8988T (cell line): ENCODE measurements around the gene MINDY1.

Source experiments
- DNase-seq: peaks from one replicate; pipeline ENCODE4 v3.0.0; 2011

The MINDY1 gene

DNA sequence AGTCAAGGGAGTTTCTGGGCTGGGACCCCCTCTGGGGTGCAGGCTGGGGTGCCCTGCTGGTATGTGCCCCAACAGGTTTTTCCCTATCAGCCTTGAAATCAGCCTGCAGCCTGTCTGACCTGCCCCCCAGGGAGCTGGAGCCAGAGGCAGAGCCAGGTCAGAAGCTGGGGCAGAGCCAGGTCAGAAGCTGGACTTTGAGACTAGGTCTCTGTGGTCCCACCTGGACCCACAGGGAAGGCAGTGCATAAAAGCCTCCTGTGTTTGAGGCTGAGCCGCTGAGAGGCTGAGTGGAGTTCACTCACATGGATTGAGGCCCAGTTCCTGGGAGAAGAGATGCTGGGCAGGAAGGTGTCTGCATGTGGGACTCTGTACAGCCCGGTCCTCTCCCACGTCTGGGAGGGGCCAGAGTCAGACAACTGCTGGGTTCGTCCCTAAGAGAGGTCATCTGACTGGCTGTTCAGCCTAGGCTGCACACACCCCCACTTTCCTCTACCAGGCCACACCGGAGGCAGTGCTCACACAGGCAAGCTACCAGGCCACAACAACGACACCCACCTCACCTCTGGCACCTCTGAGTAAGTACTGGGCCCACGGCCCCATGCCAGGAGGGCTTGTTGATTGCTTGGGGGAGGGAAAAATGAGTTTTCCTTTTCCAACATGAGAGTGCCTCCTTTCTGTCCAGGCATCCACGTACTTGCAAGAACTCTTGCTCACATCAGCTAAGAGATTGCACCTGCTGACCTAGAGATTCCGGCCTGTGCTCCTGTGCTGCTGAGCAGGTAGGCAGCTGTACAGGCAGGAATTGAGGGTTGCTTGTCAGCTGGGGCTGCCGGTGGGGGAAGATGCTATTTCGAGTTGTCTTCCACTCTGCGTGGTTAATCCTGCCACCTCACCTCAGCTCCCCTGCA, 24.6 kb downstream of the MINDY1 start, which contains the start of gene ANXA9:
ANXA9 (plus strand) TSS at position 488 of the 908 bp plus-strand sequence. CDS start 814 bp downstream, outside the sequence.
- DNase-seq, result no peak

- peak; percentile 48 for DNase-seq
These were observed 25.4 kb downstream of the MINDY1 start for GRCh38 chr1:150981177-150981804.

GRCh38 chr1:150979092-150980056, 27.3 kb downstream of the MINDY1 start:
- peak; percentile 92 for DNase-seq

- peak; percentile 97 for DNase-seq
These were observed 29.6 kb downstream of the MINDY1 start for GRCh38 chr1:150976879-150977694.

DNA sequence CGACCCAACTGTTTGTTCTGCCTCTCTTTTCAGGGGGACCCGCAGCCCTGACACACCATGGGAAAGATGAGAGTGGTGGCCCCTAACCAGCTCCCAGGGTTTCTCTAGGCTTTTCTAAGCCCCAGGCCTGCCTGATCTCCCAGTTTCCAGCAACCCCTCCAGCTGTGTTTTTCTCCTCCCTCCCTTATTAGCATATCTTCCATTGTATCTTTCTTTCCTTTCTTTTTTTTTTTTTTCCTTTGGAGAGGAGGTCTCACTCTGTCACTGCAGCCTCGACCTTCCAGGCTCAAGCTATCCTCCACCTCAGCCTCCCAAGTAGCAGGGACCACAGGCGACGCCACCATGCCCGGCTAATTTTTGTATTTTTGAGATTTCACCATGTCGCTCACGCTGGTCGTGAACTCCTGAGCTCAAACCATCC, 30.3 kb downstream of the MINDY1 start:
- no peak for DNase-seq

DNA sequence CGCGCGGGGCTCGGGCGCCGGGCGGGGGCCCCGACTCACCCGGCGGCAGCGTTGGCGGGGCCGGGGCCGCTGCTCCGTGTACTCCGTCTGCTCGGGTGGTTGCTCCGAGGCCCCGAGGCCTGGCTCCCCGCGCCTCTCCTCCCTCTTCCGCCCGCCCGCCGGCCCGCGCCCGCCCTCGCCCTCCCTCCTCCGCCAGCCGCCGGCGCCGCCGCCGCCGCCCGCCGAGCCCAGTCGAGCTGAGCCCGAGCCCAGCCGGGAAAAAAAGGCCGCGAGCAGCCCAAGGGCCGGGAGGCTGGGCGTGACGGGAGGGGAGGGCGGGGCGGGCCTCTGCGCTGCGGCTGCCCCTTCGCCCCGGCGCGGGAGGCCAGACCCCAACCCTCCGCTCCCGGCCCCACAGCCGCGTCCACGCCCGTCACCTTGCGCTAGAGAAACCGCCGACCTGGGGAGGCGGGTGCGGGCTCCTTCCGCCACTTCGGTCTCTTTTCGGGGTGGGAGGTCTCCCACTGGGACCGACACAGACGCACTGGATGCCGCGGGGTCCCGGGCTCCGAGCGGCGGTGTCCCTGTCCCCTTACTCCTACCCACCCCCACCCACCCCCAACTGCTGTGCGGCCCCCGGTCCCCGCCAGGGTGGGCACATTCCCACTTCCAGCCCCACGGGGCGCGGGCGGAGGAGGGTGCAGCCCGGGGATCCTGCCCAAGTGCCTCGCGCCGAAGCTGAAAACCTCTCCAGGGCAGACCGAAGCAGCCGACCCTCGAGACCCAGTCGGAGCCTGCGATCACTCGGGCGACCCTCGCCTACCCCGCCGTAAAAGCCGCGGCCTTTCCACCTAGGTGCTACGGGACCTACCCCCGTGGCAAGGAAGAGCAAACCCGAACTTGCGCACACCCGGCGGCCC, 31.9 kb downstream of the MINDY1 start, which contains the start of gene CERS2:
CERS2 (minus strand) TSS at position 256 of the 899 bp plus-strand sequence. CDS start 5,745 bp downstream, outside the sequence.
- DNase-seq, result peak; percentile 82

GRCh38 chr1:150973836-150974579, 32.7 kb downstream of the MINDY1 start:
- no peak for DNase-seq

GRCh38 chr1:150973258-150973835, 33.4 kb downstream of the MINDY1 start:
- peak; percentile 37 for DNase-seq

- no peak for DNase-seq
These were observed 34.2 kb downstream of the MINDY1 start for GRCh38 chr1:150972417-150972940.

DNA sequence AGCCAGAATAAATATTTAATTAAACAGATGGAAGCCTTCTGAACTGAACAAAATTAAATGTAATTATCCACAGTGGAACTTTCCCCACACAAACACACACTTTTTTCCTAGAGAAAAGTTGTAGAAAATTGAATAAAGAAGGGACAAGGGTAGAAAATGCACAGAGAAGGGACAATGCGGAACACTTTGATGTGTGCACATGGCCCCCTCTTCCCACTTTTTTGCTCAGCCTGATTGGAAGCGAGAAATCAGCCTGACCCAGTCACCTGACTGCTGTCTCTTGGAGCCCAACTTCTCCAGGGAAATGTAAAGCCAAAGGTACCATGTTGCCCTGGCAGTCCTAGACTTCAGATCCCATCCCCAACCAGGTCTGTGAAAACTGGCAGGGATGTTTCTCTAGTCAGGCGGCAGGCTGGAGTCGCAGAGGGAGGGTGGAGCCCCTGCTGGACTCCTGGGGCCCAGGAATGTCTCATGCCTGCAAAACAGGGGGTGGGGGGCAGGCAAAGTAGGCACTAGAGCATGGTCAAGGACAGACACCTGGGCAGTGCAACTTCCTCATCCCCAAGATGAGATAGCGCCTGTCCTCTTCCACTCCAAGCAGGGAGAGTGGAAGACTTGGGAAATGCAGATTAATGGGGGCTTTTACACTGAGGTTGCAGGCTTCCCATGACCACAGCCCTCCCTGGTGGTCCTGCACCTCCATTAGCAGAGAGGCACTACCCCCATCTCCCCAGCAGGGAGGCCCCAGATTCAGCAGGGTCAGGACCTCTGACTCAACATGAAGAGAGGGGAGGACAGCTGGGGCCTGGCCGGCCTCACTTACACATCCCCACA, 34.9 kb downstream of the MINDY1 start:
- no peak for DNase-seq

DNA sequence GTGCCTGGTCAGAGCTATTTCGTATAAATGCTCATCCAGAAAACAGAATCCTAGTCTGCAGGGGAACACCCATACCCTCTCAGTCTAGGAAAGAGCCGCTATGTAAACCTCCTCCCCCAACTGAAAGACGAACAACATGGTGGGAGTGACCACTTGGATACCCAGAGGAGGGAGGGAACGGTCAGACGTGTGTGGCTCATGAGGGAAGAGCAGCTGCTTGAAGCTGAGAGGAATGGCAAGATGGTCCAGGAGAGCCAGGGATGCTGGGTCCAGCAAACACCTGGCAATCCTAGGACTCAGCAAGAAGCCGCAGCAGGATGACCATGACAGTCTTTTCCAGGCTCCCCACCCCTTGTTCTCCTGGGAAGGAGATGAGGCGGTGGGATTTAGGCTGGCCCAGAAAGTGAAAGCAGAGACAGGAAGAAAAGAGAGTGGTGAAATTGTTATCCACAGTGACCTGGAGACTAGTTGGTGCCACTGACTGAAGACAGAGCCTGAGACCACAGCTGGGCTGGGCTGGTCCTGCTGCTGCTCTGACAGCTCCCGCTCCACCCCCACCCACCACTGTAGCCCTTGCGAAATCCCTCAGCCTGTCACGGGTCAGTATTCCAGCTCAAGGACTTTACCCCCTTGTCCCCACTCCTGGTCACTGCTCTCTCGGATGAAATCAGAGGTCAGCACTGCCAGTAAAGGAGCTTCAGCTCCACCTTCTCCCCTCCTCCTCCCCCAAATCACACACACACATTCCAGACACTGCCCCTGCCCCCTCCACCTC, 35.7 kb downstream of the MINDY1 start:
- DNase-seq, result no peak

DNA sequence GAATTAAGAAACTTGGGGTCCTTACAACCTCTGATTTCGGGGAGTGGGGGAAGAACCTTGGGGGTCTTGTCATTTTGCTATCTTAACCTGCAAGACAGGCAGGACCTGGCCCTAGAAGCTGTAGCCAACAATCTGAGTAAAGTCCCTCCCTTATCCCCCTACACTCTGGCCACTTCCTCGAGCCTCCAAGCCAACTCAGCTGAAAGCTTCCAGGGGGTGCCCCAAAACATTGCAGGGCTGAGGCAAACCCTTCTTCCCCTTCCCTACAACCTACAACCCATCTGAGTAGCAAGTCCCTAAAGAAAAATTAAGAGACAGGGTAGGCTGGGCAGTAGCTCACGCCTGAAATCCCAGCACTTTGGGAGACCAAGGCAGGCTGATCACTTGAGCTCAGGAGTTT, 37.1 kb downstream of the MINDY1 start:
- DNase-seq, result no peak

- no peak for DNase-seq
These were observed 38.2 kb downstream of the MINDY1 start for GRCh38 chr1:150968491-150968890.

- DNase-seq, result no peak
These were observed 38.8 kb downstream of the MINDY1 start for GRCh38 chr1:150967936-150968335.

GRCh38 chr1:150966011-150966410, 40.7 kb downstream of the MINDY1 start:
- no peak for DNase-seq

DNA sequence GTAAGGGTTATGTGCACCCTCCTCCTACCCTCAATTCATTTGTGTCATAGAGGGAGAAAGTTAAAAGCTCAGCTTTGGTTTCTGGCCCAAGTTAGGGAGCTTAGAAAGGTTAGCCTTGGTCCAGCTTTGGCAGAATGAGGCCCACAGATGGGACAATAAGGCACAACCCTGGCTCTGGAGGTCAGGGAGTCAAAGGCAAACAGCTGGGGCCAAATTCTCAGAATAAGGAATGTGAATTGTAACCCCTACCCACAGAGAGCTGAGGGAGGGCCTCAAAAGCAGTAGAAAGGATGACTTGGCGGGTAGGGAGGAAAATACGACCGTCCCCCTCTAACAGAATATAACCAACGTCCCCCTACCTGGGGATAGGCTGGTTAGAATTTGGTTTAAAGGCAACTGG, 41.1 kb downstream of the MINDY1 start:
- no peak for DNase-seq

GRCh38 chr1:150964164-150964489, 42.6 kb downstream of the MINDY1 start:
- no peak for DNase-seq
